GM12878 (cell line): ENCODE data around the gene NUP85. TPM values are rescaled to one million over a fixed set of nuclear protein-coding genes. Genes with fewer than 3 reads are reported as not detected.
A peak's percentile ranks its signal among the peaks of the same experiment; 100 is the strongest.

Source experiments
- ATAC-seq: fragments of 200-7000 bp; cut with Tn5 transposase; 3 replicates; pipeline ENCODE4 v1.9.1; 2020; ENCODE audit warnings: mild to moderate bottlenecking, moderate library complexity
- BruUV-seq: library from RNA; stranded (reverse); fragments of 400-500 nt; replicated peaks from 2 replicates; lab custom pipeline; 2021; lab: Mats Ljungman, UMichigan
- CTCF ChIA-PET: fragments of 300-600 bp; sonication (Branson Sonifier 250); formaldehyde crosslinking; extraction: SDS; loops from one replicate; lab custom pipeline; 2021; ENCODE audit warnings: inconsistent platforms; lab: Yijun Ruan, JAX
- POLR2A ChIA-PET: fragments of 350-600 bp; formaldehyde crosslinking; extraction: SDS; loops from one replicate; lab custom pipeline; 2021; ENCODE audit warnings: inconsistent platforms; lab: Charles Lee
- RAD21 ChIA-PET: fragments of 300-600 bp; sonication (Branson Sonifier 250); formaldehyde crosslinking; loops from one replicate; lab custom pipeline; 2023; ENCODE audit warnings: antibody characterized with exemption; ENCODE audit not compliant: unreplicated experiment; lab: Charles Lee
- SMC1A ChIA-PET: fragments of 300-600 bp; sonication (Branson Sonifier 250); formaldehyde crosslinking; loops from one replicate; lab custom pipeline; 2023; ENCODE audit not compliant: unreplicated experiment, uncharacterized antibody; lab: Charles Lee
- DNase-seq: peaks from one replicate; pipeline ENCODE4 v3.0.0-alpha.2; 2011; ENCODE audit warnings: low read depth, low spot score
- FAIRE-seq: peaks from 3 replicates; lab custom pipeline; 2011; peaks lifted over from hg19 to GRCh38; lab: Jason Lieb, UNC
- H2AFZ ChIP-seq: 2 replicates; pipeline ENCODE4 v1.6.0; 2011; ENCODE audit warnings: low read depth, low read length, control low read depth; ENCODE audit not compliant: control insufficient read depth
- H3K27ac ChIP-seq: 2 replicates; pipeline ENCODE4 v1.5.1; 2011; ENCODE audit warnings: control low read depth; ENCODE audit not compliant: control insufficient read depth, insufficient read depth
- H3K27me3 ChIP-seq, 2 experiments: replicated peaks in 1 of 2; 2 replicates each; pipeline versions ENCODE4 v1.6.0 to v1.6.1; 2011; ENCODE audit warnings: low read length in 1 of 2; ENCODE audit not compliant: control insufficient read depth in 2 of 2, insufficient read depth in 2 of 2
- H3K36me3 ChIP-seq, 2 experiments: 2 replicates each; pipeline ENCODE4 v1.5.1; 2011; ENCODE audit warnings: low read length in 1 of 2; ENCODE audit not compliant: control insufficient read depth in 2 of 2, insufficient read depth in 2 of 2
- H3K4me1 ChIP-seq: 2 replicates; pipeline ENCODE4 v1.6.1; 2011; ENCODE audit warnings: mild to moderate bottlenecking, low read length, moderate library complexity, mixed read lengths; ENCODE audit not compliant: control insufficient read depth, insufficient read depth
- H3K4me2 ChIP-seq: 2 replicates; pipeline ENCODE4 v1.6.0; 2011; ENCODE audit warnings: control low read depth; ENCODE audit not compliant: control insufficient read depth, insufficient read depth
- H3K4me3 ChIP-seq: fragments of 200-600 bp; sonication (generic); 2 replicates; pipeline ENCODE4 v1.5.1; 2016
- H3K79me2 ChIP-seq: 2 replicates; pipeline ENCODE4 v1.6.0; 2011; ENCODE audit warnings: low read length; ENCODE audit not compliant: control insufficient read depth, insufficient read depth
- H3K9ac ChIP-seq: 2 replicates; pipeline ENCODE4 v1.8.0; 2011; ENCODE audit warnings: low read length, control low read depth, mixed read lengths; ENCODE audit not compliant: control insufficient read depth, insufficient read depth
- H3K9me3 ChIP-seq: replicated peaks from 3 replicates; pipeline ENCODE4 v1.5.1; 2011; ENCODE audit warnings: mild to moderate bottlenecking, low read length; ENCODE audit not compliant: control insufficient read depth, insufficient read depth
- H4K20me1 ChIP-seq: 2 replicates; pipeline ENCODE4 v1.6.0; 2011; ENCODE audit not compliant: control insufficient read depth, insufficient read depth
- ESRRA ChIP-seq: IDR thresholded peaks from 2 replicates; pipeline ENCODE4 v1.6.1; 2012; ENCODE audit warnings: mild to moderate bottlenecking, low read length, improper control_type of control experiment
- NFYA ChIP-seq: IDR thresholded peaks from 2 replicates; pipeline ENCODE4 v1.6.1; 2011; ENCODE audit warnings: low read depth, mild to moderate bottlenecking, low read length, improper control_type of control experiment, borderline replicate concordance
- TBL1XR1 ChIP-seq: IDR thresholded peaks from 2 replicates; pipeline ENCODE4 v1.6.1; 2012; ENCODE audit warnings: low read depth, low read length, improper control_type of control experiment
- TCF3 ChIP-seq: IDR thresholded peaks from 2 replicates; pipeline ENCODE4 v1.6.1; 2012; ENCODE audit warnings: low read depth, mild to moderate bottlenecking, low read length, borderline replicate concordance; ENCODE audit not compliant: insufficient read depth
- ZSCAN29 ChIP-seq: fragments of 450-650 bp; IDR thresholded peaks from 2 replicates; pipeline ENCODE4 v1.6.1; 2017; ENCODE audit warnings: mild to moderate bottlenecking, moderate library complexity
- WGBS: methylation state at CpG from one replicate; pipeline ENCODE4 v1.1.6; 2016; ENCODE audit warnings: low lambda C conversion rate; ENCODE audit not compliant: insufficient replicate concordance, insufficient coverage; ENCODE audit errors: missing lambda C conversion rate; 5-methylcytosine and 5-hydroxymethylcytosine counted together
- in situ Hi-C: fragments of 300-500 bp; cut with MboI; formaldehyde crosslinking; loops from 9 replicates; pipeline ENCODE4 v1.14.3; 2018; ENCODE audit warnings: mixed read lengths
- intact Hi-C: fragments of 100-400 bp; cut with micrococcal nuclease; formaldehyde crosslinking; loops from one replicate; pipeline ENCODE4 v1.14.2; 2022; ENCODE audit not compliant: unreplicated experiment
- polyA plus RNA-seq, 11 experiments: library from polyadenylated mRNA; depleted of rRNA in 4 of 11; unstranded in 6 of 11; stranded (reverse) in 5 of 11; fragments of >200 nt; fragmentation: Nextera tagmentation in 4 of 11; fragmentation: Illumina TruSeq in 1 of 11; extraction: Ambion mirVana in 4 of 11; extraction: Trizol in 1 of 11; gene quantifications; 1 replicate in 1 of 11; 2 replicates in 10 of 11; pipeline versions ENCODE4 v1.2.1 to v1.2.3, GENCODE V29; 2011 to 2016; ENCODE audit warnings: inconsistent platforms in 2 of 11, missing spikeins in 2 of 11, low read depth in 1 of 11
- total RNA-seq, 4 experiments: library from RNA; depleted of rRNA in 3 of 4; stranded (reverse); fragments of >200 nt in 3 of 4; fragmentation: Illumina TruSeq in 1 of 4; extraction: Trizol in 1 of 4; gene quantifications; 2 replicates each; pipeline versions ENCODE4 v1.2.1 to v1.2.3, GENCODE V29; 2013 to 2021
- TF ChIP-seq, protein P1 (sequence below): fragments of 450-650 bp; IDR thresholded peaks from 2 replicates; pipeline ENCODE4 v1.6.1; 2017; ENCODE audit warnings: mild to moderate bottlenecking, low read depth, inconsistent platforms; ENCODE audit not compliant: poor library complexity, severe bottlenecking
- TF ChIP-seq, protein P2 (sequence below): fragments of 450-650 bp; IDR thresholded peaks from 2 replicates; pipeline ENCODE4 v1.6.1; 2017; ENCODE audit warnings: borderline replicate concordance

NUP85 gene
- total and polyA plus RNA-seq, 10 of the 15 experiments (the other 5 are each of a cell fraction or from before 2014, with no cell fraction given), result 54.0 to 135 (median 95.4) TPM

GRCh38 chr17:75269844-75270217 is 64.4 kb downstream of the NUP85 start:
- Histone ChIP-seq H3K4me2 (peak overlapping the region; percentile 81), H3K79me2 (peaks cover 32% of the 10 kb centered on the region), H3K9ac (peak overlapping the region; percentile 83), H3K27ac (peak overlapping the region; percentile 85), H3K27me3 (no peaks in the 10 kb centered on the region), H4K20me1 (no peaks in the 10 kb centered on the region), H2AFZ (peak overlapping the region; percentile 54), H3K9me3 (no peaks in the 10 kb centered on the region), H3K4me3 (peak overlapping the region; percentile 77), H3K36me3 (peaks cover 16 to 24% of the 10 kb centered on the region in 2 experiments; a peak in 3 of 4 replicates), H3K4me1 (peaks cover 24% of the 10 kb centered on the region)
- in situ Hi-C loops, result loop anchor here (5.0 kb wide), 1 partner anchor 142 kb away; no protein-coding TSS in a partner anchor
- TF ChIP-seq TBL1XR1, result no peak
- no peak for TF ChIP-seq ESRRA
- no peak for TF ChIP-seq NFYA
- TF ChIP-seq, protein P1, sequence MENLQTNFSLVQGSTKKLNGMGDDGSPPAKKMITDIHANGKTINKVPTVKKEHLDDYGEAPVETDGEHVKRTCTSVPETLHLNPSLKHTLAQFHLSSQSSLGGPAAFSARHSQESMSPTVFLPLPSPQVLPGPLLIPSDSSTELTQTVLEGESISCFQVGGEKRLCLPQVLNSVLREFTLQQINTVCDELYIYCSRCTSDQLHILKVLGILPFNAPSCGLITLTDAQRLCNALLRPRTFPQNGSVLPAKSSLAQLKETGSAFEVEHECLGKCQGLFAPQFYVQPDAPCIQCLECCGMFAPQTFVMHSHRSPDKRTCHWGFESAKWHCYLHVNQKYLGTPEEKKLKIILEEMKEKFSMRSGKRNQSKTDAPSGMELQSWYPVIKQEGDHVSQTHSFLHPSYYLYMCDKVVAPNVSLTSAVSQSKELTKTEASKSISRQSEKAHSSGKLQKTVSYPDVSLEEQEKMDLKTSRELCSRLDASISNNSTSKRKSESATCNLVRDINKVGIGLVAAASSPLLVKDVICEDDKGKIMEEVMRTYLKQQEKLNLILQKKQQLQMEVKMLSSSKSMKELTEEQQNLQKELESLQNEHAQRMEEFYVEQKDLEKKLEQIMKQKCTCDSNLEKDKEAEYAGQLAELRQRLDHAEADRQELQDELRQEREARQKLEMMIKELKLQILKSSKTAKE, result no peak
- TF ChIP-seq ZSCAN29, result no peak
- TF ChIP-seq TCF3, result no peak
- TF ChIP-seq, protein P2, sequence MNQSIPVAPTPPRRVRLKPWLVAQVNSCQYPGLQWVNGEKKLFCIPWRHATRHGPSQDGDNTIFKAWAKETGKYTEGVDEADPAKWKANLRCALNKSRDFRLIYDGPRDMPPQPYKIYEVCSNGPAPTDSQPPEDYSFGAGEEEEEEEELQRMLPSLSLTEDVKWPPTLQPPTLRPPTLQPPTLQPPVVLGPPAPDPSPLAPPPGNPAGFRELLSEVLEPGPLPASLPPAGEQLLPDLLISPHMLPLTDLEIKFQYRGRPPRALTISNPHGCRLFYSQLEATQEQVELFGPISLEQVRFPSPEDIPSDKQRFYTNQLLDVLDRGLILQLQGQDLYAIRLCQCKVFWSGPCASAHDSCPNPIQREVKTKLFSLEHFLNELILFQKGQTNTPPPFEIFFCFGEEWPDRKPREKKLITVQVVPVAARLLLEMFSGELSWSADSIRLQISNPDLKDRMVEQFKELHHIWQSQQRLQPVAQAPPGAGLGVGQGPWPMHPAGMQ, result no peak
- DNase-seq (no peak), ATAC-seq (peak; percentile 3), FAIRE-seq (no peak)
- ChIA-PET CTCF (interaction anchor here (0.6 to 5.3 kb wide), 29 partner anchors 8 to 363 kb away, joined by 3 to 58 read pairs (median 5); partner anchors contain the start of genes GGA3, GRB2, MRPS7 and NUP85), SMC1A (interaction anchor here (0.7 to 2.8 kb wide), 16 partner anchors 8 to 156 kb away, joined by 3 to 24 read pairs (median 6); partner anchors contain the start of genes GGA3, GRB2, MRPS7 and NUP85), RAD21 (interaction anchor here (0.6 to 4.8 kb wide), 15 partner anchors 8 to 308 kb away, joined by 3 to 68 read pairs (median 10); partner anchors contain the start of genes GGA3, GRB2, MRPS7 and NUP85), POLR2A (interaction anchor here (0.7 to 6.4 kb wide), 10 partner anchors 8 to 87 kb away, joined by 3 to 73 read pairs (median 6); partner anchors contain the start of genes GGA3, MRPS7, SLC25A19 and SUMO2)
- intact Hi-C loops, result loop anchor here (2.0 to 10.0 kb wide), 3 partner anchors 135 to 245 kb away; partner anchors contain the start of genes CASKIN2, GRB2 and TSEN54
- BruUV-seq, result no TSS peak
- WGBS, result 27% methylated on average over 5 of the region's 6 CpGs
